Islet precursor cell (in vitro differentiated cells): ENCODE data around the gene HAUS7.

Source experiments
- DNase-seq: peaks from one replicate; pipeline ENCODE4 v3.0.0-alpha.2; 2018

HAUS7 gene

DNA sequence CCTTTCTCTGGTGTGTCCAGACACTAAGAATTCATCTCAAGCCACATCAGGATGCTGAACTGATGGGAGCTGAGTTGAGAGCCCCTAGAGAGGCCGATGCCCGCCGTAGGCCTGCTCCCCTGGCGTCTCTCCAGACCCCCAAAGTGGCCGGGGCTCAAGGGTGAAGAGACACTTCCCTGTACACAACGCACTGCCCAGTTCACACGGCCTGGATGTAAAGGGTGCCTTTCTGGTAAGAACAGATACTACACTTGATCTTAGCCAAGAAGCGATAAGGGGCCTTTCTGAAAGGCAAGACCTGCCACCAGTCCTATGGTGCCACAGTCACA is 19.5 kb downstream of the HAUS7 start:
- DNase-seq, result no peak

DNA sequence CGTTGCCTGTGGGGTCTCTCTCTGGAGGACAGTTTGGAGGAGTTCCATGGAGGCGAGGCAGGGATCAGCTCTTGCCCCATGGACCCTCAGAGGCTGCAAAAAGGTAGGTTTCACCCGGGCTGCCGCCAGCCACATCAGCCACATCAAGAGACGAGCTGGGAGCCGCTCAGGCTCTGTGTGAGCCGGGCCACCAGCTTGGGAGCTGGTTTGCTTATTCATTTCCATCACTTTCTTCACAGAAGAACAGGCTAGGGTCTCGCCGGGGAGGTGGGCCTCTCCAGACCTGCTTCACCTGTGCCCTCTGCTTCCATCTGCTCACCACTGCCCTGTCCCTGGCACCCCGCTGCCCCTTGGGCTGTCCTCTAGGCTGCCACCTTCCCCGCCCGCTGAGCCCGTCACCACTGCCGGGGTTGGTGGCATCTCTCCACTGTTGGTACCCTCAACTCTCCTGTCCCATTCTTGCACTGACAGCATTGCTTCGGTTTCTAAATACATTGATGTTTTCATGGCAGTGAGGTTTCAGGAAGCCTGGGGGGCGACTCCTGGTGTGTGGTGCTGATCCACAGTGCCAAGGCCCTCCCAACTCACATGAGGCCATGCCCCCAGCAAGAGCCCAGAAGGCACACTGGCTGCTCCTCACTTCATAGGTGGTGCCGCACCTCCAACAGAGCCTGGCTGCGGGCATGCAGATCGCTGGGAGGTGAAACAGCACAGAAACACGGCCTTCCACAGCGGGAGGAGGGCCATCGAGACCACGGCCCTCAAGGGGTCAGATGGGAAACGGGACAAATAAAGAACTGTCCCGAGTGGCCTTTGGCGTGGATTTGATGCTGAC is 20.0 kb downstream of the HAUS7 start:
- no peak for DNase-seq

DNA sequence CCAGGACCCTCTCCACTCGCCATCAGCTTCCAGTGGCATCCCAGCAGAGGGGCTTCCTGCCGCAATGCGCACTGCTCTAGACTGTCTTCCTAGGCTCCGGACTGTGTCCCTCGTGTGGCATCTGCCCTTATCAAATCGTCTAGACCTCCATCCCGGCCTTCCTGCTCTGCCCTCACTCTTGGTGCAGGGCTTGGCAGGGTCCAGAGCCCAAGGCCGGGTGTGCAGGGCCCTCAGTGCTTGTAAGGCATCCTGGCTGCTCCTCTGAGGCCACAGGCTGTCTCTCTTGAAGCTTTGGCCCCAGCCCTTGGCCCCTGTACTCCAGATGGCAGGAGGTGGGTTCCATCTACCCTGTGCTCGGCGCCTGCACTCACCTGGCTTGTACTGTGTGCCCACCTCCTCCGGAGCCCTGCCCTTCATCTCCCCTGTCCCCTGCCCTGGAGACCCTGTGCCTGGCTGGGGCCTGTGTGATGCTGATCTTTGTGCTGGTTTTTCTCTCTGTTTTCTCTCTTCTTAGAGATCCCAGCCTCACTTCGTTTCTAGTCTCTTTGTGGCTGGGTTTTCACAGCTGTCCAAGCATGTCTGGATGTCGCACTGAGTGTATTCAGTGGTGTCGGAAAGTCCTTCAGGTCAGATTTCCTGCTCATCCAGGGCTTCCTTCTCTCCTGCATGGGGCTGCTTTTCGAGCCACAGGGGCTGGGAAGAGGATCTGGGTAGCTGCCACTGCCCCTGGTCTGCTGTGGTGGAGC is 20.8 kb downstream of the HAUS7 start:
- DNase-seq, result no peak

DNA sequence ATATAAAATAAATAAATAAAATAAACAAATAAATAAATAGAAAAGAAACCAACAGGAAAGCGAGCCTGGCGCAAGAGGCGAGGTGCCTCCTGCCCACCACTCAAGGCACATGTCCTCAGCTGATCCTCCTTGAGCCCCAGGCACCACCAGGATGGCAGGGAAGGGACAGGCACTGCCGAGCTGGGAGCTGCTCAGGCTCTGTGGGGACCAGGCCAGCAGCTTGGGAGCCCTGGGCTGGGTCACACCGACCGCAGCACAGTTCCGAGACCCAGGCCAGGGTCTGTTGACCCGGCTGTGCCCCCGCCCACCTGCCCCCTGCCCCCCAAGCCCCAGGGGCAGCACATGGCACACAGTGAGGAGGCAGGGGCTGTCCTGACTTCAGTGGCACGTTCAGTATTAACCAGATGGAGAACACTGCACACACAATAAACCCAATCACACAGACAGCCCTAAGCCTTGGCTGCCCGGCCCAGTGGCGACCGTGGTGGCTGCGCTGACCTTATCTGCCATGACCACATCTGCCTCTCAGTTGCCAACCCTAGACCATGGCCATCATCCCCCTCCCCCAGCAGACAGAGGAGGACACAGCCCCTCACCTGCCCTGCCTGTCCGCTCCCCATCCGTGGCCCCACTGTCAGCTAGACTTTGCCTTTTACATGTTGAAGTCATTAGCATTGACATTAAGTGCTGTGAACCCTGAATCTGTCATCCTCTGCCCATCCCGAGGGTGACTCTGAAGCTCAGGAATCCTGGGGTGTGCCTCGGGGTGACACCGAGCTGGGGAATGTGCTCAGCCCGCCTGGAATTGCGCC is 21.6 kb downstream of the HAUS7 start:
- DNase-seq, result no peak

DNA sequence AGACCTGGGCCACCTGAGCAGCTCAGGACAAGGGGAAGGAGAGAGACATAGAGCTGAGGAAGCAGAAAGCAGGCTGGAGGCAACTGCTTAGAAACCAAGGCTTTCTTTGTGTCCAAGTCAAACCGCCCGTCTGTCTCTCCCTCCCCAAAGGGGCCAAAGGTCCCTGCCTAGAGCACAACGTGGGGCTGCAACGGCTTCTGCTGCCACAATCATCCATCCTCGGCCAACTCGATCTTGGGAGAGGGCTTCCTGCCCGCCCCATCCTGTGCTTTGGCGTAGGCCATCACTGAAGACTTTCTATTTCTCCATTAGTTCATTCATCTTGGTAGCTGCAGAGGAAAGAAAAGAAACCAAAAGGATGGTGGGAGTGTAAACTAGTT is 22.8 kb downstream of the HAUS7 start:
- DNase-seq, result no peak

DNA sequence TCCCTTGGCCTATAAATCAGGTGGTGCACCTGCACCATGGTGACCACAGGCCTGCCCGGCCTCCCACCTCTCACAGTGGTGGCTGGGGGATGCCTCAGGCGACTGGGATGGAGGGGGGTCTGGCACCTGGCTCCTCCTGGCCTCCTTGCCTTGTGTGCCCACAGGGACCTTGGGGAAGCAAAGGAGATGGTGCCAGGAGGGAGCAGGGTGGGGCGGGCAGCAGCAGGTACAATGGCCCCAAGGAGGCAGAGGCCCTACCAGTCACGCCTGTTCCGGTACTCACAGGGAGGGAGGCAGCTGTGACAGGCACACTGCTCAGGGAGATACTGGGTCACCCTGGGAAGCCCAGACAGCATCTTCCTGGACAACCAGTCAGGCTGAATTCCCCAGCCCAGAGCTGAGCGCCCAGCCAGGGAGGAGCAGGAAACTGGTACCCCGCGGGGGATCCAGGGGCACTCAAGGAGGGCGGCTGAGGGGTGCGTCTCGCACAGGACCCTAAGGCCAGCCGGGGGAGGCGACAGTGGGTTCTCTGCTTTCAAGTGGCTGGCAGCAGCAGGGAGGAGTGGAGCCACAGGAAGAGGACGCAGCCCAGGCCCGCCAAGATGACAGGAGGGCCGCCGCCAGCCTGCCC is 23.3 kb downstream of the HAUS7 start:
- DNase-seq, result no peak

DNA sequence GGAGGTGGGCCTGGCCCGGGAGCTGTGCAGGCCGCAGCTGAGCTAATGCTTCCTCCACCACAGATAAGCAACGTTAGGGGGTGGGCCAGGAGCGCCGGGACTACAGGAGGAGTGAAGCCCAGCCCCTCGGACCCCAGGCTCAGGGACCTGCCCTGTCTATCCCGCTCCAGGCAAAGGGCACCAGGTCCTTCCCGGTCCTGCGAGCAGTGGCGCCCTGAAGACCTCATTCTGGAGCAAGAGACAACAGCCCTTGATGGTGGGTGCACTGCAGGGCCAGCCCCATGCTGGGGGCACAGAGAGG is 23.8 kb downstream of the HAUS7 start:
- DNase-seq, result no peak

DNA sequence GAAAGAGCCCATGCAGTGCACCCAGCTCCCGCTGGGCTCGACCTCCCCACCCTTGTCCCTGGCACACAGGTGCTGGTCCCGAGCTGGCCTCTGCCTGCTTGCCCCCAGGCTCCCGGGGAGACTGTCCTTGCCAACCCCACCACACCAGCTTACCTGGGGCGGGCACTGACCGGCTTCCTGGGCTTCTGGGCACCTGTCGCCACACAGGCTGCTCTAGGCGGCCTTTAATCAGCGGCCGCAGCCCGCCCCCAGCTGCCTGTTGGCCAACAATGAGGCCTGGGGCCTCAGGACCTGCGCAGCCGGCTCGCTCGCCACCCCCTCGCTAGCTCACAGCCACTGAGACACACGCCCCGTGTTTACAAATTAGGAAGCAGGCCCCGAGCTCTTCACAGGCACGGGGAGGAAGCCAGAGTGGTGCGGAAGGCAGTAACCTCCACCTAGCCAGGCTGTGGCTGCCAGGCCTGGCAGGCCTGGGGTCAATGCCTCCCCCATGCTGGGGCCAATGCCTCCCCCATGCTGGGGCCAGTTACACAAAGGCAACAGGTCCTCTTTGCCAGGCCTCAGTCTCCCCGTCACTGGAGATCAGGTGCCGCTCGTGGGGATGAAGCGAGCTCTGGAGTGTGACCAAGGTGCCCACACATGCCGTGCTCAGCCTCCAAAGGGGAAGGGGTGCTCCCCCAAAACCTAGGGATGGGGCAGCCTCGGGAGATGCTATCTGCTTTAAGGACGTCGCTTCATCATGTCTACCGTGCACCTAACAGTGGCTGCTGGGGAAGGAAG is 24.3 kb downstream of the HAUS7 start, which contains the start of gene TREX2:
TREX2 (minus strand) TSS at position 201 of the 780 bp plus-strand sequence. CDS start 626 bp downstream, outside the sequence.
- DNase-seq, result no peak

DNA sequence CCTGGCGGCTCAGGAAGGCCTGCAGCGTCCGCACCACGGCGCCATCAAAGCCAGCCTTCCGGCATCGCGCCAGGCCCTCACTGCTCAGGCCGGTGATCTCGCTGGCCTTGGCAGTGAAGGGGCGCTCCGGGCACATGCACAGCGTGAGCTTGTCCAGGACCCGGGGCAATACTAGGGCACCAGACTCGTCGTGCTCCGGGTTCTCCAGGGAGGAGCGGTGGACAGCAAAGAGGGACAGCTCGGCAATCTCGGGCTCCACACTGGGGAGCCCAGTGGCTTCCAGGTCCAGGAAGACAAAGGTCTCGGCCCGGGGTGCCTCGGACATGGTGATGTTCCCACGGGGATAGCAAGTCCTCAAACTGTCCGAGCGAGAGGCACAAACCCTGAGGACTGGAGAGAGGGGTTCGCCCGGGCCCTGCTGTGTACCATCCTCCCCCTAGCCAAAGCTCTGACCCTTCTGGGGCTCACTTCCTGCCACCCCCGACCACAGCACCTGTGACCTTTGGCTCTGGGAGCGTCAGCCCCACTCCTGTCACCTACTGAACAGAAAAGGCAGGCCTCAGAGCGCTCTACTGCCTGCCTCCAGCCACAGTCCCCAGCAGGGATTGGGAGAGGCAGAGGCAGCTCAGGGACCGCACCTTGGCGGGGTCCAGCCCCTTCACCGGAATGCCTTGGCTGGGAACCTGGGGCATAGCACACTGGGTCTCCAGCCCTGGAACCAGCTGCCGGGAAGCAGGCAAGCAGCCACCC is 25.1 kb downstream of the HAUS7 start:
- DNase-seq, result no peak

DNA sequence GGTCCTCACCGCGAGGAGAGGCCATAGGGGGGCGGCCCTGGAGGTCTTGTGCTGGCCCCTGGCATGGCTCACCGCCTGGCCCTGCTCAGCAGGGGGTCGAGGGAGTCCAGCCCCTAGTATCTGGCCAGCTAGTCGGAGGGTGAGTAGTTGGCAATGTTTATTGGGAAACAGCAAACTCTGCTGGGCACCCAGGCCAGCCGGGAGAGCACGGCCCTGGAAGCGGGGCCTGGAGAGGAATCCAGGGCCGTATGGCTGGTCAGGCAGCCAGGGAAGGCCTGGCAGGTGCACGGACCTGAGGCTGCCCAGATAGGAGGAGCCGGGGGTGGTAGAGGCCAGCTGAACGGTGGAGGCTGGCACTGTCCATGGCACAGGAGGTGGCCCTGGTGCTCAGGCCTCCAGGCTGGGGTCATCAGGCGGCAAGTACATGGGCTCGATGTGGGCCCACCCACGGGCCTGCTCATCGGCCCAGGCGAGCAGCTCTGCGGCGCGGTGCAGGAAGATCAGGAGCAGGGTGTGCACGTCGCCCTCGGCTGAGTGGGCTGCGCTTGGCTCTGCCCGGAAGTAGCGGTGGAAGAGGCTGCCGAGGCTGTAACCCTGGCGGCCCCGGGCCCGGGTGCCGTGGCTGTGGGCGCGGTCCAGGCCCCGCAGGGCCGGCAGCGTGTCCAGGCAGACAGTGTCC is 25.9 kb downstream of the HAUS7 start:
- DNase-seq, result no peak

DNA sequence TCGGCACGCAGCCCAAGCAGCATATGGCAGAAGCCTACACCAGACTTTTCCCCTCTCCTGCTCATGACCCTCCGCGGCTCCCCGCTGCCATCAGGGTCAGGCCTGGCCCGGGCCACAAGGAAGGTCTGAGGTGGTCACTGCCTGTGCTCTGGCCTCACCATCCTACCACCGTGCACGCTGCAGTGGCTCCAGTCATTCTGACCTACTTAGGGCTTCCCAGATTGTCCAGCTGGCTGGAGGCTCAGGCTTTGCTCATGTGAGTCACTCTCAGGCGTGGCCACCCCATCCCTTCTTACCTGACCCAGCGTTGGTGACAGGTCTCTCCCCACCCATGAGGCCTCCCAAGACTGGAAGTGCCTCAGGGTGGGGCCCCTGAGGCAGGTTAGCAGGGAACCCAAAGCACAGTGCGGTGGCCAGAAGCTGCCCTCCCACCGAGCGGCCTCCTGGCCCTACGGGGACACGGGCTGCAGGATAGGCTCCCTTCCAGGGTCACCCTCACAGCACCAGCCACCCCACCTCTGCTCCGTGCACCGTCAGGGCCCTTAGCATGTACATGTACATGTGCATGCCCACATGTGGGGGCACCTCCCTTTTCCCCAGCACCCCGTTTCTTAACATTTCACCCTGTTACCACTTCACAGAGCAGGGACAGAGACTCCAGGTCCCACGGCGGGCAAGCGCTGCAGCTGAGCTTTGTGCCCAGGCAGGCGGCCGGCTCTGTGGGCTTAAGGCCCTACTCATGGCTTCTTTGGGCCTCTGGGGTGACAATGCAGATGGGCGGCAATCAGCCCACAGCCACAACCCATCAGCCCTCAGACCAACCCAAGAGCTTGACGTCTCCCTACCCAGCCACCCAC is 26.7 kb downstream of the HAUS7 start:
- DNase-seq, result no peak

DNA sequence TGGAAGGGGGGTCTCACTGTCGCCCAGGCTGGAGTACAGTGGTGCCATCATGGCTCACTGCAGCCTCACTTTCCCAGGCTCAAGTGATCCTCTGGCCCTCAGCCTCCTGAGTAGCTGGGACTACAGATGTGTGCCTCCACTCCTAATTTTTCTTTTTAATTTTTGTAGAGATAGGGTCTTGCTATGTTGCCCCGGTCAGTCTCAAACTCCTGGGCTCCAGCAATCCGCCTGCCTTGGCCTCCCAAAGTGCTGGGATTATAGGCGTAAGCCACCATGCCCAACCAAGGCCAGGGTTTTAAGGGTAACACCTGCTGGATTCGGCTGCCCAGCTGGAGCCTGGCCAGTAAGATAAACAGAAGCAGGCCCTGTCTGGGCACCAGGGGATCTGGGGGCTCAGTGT is 27.9 kb downstream of the HAUS7 start:
- DNase-seq, result no peak

DNA sequence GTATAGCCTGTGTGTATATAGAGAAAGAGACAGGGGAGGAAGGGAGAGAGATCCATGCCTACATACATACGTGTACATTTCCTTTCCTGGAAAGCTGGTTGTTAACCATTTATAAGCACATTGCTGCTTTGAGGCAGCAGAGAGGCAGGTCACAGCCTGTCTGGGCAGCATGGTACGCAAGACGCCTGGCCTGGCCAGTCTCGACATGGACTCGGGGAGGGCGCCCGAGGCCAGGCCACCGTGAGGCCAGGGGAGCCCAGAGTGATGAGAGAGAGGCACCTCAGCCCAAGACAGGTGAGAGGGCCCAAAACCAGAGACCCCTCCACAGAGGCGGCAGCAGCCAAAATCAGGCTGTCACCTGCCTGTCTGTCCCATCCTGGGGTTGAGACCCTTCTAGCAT is 28.4 kb downstream of the HAUS7 start:
- DNase-seq, result no peak

DNA sequence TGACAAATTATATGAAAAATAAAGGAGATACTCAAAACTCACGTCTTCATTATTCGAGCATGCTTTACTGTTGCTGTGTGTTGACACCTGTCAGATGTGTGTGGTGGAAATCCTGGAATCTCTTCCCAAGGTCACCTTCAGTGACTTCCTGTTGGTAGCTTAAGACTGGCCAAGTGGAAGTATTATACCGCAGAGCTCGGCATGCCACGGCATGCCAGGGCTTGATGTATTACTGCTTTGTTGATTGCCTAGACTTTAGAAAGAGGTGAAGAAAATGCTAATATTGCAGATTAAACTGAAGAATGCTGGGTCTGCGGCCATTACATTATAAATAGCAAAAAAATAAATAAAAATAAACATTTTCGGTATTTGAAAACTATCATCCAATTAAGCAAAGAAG is 29.1 kb downstream of the HAUS7 start:
- DNase-seq, result no peak

DNA sequence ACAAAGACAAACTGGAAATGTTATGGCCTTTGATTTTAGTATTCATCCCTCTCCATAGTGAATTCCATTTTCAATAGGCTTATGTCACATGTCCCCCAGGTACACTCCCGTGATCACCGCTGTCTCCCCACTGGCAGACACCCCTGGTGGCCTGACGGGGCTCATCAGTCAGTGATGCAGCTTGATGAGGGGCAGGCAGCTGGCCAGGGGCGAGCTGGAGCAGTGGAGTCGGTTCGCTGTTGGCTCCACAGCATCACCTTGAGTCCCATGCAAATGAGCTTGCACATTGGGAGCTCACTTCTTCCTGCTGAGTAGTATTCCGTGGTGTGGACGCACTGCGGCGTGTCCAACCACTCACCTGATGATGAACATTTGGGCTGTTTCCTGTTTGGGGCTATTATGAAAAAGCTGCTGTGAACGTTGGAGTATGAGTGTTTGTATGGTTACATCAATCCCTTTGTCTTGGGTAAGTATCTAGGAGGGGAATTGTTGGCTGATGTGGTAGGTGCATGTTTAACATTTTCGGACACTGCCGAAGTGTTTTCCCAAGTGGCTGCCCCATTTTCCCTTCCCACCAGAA is 29.7 kb downstream of the HAUS7 start:
- DNase-seq, result no peak

DNA sequence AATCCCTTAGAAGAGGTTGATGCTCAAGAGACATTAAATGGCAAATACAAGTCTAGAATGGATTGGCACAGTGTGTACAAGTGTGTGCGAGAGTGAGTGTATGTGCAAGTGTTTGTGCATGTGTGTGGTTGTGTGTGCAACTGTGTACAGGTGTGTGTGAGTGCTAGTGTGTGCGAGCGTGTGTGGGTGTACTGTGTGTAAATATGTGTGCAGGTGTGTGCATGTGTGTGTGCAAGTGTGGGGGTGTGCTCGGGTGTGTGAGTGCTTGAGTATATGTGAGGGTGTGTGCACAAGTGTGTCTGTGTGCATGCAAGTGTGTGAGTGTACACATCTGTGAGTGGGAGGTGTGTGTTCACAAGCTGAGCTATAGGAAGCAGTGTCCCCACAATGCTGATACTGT is 30.4 kb downstream of the HAUS7 start:
- DNase-seq, result no peak

DNA sequence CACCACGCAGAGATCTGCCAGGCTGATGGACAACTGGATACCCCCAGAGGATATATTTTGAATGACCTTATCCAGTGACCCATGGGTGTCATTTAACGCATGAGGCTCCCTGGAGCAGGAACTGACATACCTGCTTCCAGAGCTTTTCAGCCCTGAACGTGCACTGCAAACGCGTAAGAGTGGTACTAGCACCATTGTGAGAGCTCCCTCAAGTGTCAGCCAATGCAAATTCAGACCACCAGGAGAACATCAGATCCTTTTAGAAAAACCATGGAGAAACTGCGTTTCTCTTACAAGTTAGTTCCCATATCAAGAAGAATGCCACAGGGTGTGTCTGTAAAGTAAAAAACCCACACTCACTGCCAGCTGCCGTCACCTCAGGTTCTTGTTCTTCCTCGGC is 31.8 kb downstream of the HAUS7 start:
- no peak for DNase-seq

DNA sequence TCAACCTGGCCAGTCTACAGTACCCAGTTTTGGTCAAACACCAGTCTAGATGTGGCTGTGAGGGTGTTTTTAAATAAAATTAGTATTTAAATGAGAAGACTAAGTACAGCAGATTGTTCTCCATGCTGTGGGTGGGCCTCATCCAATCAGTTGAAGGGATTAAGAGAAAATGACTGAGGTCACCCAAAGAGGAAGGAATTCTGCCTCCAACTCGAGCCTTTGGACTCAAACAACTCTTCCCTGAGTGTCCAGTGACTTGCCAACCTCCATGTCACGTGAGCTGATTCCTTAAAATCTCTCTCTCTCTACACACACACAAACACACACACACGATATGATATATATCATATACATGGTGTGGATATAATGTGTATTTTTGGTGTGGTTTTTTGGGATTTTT is 34.5 kb downstream of the HAUS7 start:
- DNase-seq, result no peak

DNA sequence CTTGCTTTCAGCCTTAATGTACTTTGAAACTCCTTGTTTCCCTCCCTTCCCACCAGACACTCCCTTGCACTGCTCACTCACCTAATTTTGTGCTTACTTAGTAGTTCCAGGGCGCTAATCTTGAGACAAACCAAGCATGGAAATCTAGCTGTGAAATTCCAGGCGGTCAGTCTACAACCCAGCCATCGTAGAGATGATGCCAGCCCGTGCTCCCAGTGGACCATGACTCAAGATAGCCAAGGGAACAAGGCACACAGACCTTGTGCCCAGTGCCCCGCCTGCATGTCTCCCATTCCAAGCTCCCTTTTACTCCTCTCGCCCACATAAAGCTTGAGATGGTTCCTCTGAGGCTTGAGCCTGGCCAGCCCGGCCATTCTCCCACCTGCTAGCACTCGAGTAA is 35.6 kb downstream of the HAUS7 start:
- no peak for DNase-seq

DNA sequence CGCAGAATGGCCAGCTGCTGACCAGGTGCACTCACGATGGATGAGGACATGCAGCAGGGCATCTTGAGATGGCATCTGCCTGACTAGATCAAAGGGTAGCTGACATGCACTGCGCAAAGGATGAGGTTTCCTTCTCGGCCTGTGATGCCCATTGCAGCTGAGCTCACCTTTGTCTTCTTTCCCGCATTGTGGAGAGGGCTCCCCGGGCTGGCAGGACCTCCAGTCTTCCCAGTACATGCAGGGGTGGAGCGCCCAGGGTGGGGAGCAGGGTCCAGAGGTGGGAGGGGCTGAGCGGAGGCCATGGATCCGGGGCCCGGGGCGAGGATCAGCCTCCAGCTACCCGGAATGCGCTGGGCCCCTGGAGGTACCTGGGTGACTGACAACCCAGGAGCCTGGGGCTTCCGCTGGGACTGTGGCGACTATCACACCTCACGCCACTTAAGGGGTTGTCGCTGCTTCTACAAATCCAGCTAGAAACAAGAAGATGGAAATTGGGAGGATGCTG is 36.5 kb downstream of the HAUS7 start:
- no peak for DNase-seq
